Loucy (cell line): ENCODE measurements around the gene RPH3AL.

ENCODE experiments used
- EZH2phosphoT487 ChIP-seq: fragments of 200-600 bp; IDR thresholded peaks from 2 replicates; pipeline ENCODE4 v1.6.1; 2018; ENCODE audit warnings: antibody characterized with exemption, mild to moderate bottlenecking, moderate library complexity, borderline replicate concordance
- TF ChIP-seq, protein P1 (sequence below): fragments of 200-600 bp; sonication (generic); conservative IDR thresholded peaks from 2 replicates; pipeline ENCODE4 v1.5.1; 2014; ENCODE audit warnings: mild to moderate bottlenecking, antibody characterized with exemption, low read length

- TF ChIP-seq, protein P1, sequence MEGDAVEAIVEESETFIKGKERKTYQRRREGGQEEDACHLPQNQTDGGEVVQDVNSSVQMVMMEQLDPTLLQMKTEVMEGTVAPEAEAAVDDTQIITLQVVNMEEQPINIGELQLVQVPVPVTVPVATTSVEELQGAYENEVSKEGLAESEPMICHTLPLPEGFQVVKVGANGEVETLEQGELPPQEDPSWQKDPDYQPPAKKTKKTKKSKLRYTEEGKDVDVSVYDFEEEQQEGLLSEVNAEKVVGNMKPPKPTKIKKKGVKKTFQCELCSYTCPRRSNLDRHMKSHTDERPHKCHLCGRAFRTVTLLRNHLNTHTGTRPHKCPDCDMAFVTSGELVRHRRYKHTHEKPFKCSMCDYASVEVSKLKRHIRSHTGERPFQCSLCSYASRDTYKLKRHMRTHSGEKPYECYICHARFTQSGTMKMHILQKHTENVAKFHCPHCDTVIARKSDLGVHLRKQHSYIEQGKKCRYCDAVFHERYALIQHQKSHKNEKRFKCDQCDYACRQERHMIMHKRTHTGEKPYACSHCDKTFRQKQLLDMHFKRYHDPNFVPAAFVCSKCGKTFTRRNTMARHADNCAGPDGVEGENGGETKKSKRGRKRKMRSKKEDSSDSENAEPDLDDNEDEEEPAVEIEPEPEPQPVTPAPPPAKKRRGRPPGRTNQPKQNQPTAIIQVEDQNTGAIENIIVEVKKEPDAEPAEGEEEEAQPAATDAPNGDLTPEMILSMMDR, result no peak
- no peak for TF ChIP-seq EZH2phosphoT487
These were observed 73.3 kb downstream of the RPH3AL start for GRCh38 chr17:279331-279730.
